Measurements from ENCODE around the gene ATMIN.

Gene ATMIN

DNA sequence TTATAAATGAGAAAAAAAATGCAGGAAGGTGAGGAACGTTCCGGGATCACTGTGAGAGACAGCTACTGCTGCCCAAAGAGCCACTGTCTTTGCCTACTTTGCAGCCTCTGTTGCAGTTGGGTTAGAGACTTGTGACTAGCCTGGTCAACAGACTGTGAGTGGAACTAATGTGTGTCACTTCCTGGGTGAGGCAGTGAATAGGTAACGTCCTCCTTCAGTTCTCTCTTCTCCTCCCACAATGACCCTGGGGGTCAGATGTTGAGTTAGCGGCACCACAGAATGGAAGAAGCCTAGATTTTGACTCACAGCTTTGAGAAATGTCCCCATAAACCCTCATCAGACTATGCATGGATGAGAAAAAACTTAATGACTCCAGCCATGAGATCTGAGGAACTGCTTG is 36.2 kb downstream of the ATMIN start:
- no peak for DNase-seq

DNA sequence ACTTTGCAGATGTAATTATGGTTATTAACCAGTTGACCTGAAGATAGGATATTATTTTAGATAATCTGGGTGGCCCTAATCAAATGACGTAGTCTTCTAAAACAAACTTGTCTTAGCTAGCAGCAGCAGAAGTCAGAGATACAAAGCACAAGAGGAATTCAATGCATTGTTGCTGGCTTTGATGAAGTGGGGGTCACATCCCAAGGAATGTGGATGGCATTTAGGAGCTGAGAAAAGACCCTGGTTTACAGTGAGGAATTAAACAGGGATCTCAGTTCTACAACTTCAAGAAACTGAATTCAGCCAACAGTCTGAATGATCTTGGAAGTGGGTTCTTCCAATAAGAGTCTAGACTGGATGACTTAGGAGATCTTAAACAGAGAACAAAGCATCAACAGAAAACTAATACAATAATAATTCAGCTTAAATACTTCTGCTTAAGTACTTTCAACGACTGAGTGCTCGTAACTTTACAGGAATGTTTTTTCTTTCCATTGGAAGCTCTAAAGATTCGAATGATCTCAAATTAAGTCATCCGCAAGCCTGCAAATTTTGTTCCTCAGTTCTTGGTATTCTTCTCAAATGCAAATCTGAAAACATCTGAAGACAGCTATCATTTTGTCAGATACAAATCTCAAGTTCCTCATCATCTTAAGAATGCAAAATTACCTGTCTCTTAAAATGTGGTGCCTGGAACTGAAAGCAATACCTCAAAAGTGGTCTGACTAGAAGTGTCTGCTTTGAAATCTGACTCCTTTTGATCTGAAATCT is 38.1 kb downstream of the ATMIN start:
- no peak for DNase-seq

DNA sequence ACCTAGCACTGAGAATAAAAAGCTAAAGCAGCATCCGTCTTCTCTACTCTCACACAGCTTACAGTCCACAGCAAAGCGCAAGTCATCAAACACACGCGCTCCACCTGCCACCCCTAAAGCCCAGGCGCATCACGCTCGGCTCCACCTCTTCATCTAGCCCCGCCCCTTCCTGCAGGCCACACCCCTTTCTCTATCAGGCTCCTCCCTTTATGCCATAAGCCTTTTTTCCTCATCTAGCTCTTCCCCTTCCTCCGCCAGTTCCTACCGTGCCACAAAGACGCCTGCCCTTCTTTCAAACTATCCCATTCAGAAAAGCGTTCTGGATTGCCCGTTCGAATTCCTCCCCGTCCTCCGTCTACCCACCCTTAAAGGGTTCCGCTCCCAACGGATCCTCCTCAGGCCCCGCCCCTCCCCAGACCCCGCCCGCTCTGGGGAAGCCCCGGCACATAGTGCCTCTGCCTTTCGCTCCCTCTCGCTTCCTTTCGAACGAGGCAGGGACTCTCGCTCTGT is 41.0 kb downstream of the ATMIN start:
- DNase-seq = peak; percentile 94

DNA sequence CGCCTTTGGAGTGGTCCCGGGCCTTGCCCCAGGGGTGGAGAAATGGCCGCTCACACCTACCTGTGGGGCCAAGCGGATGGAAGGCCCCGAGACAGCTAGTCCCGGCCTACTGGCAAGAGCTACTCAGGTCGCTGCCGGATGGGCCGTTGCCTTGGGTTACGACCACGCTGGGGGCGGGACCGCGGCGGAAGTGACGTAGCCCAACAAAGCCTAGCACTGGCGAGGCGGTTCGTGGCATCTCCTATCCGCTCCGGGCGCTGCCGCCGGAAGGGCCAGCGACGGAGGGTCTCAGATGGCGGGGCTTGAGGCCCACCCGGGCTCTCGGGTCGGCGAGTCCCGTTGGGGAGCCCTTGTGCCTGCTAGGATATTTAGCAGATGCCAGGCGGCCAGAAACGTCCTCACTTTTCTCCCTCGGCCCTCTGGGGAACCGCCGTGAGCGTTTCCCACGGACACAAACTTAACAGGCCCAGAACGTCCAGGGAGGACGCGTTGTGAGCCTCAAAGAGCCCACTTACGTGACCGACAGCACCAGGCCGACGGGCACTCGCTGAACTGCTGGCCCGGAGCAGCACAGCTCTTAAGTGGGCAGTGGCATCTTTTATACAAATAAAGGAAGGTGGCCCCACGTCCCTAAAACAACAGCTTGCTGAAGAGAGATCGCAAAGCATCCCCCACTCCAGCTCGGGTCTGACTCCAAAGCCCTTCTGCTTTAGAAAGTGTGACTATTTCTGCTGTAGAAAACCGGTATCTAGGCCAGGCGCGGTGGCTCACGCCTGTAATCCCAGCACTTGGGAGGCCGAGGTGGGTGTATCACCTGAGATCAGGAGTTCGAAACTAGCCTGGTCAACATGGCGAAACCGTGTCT is 41.7 kb downstream of the ATMIN start, which contains the start of gene C16orf46:
TSS of gene C16orf46 (minus strand) at position 163 of the 865 bp plus-strand sequence. CDS start 13,283 bp downstream, outside the sequence.
- peak; percentile 97 for DNase-seq

DNA sequence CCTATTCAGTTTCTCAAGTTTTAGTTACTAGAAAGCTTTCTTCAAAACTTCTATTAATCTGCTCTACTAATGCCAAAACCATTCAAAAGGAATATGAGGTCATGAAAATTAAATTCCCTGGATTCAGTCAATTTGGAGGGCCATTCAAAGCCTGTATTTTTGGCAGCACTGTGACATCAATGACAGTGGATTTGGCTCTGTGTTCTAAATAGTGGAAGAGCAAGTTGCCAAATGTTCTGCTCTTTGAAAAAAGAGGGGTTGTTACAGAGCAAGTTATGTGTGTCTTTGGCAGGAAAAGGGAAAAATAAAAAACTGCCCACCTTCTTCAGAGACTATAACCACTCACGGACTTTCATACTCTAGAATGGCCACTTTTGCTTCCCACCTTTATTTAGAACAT is 44.6 kb downstream of the ATMIN start:
- DNase-seq = no peak

DNA sequence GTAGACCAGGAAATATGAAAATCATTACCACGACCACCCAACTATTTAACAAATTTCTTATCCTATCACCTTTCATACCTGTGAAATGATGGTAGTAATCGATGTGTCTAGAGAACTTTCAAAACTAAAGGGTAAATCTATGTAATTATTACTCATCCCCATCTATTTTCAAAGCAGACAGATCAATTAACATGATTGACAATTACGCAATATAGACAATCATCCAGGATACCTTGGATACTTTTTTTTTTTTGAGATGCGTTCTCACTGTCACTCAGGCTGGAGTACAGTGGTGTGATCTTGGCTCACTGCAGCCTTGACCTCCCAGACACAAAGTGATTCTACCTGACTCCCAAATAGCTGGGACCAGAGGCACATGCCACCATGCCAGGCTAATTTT is 45.4 kb downstream of the ATMIN start:
- no peak for DNase-seq

DNA sequence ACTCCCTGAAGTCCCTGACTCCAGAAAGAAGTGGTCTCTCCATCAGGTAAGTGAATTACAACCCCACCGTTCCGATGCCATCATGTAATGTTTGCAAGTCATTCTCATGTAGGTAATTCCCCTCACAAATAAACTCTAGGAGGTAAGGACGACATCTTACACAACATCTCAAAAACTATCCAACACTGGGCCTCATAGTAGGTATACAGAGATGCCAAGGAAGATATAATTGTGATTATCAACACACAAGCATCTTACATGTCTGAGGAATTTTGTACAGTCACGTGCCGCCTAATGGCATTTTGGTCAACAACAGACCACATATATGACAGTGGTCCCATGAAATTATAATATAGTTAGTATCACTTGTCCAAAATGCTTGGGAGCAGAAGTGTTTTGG is 53.2 kb downstream of the ATMIN start:
- DNase-seq = no peak

DNA sequence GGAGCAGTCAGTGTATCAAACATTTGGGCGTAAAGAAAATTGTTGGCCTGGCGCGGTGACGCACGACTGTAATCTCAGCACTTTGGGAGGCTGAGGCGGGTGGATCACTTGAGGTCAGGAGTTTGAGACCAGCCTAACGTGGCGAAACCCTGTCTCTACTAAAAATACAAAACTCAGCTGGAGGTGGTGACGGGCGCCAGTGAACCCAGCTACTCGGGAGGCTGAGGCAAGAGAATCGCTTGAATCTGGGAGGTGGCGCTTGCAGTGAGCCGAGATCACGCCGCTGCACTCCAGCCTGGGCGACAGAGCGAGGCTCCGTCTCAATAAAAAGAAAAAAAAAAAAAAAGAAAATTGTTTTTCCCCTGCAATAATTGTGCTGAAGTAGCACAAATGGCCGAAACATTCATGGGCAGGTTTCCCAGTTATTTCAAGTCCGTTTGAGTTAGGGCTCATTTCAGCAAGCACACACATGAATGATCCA is 59.2 kb downstream of the ATMIN start:
- DNase-seq = no peak

DNA sequence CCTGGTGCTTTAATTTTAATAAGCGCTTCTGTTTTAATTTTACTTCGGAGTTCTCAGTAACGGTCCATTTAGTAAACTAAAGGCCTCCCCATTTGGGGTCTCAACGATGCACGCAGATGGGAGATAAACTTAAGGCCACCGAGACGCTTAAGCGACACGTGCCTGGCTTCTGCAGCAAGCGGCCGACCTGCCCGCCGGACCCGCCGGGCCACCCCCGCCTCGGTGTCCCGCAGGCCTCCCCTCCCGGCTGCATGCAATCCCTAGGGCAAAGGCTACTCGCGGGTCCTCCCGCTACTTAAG is 60.0 kb downstream of the ATMIN start:
- no peak for DNase-seq

DNA sequence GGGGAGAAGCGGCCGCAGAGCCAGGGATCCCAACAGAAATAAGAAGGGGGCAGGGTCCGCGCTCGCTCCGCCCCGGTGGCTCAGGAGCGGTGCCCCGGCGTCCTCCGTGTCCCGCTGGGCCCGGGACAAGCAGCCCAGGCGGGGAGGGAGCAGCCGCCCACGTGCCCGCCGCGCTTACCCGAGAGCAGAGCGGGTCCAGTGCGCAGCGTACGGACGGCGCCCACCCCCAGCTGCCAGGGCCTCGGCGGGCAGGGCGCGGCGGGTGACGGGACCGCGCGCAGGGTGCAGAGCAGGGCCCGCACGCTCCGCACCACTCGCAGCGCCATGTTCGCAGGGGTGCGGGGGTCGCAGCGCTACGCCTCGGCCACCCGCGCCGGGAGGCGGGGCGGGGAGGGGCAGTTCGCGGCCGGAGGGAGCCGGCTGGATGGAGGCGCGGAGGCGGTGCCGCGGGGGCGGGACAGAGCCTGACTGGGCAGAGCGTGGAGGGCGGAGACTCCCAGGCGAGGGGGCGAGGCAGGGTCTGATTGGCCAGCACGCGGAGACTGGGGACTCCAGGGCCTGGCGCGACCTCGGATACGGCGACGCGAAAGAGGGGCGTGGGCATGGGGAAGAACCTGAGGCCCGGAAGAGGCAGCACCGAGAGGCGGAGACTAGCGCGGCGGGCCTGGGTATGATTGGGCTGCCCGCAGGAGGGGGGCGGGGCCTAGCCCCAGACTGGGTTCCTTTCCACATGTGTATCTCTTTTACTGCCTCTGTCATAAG is 60.5 kb downstream of the ATMIN start, which contains the start of gene GCSH:
TSS of gene GCSH (minus strand) at position 443 of the 762 bp plus-strand sequence. CDS start at position 326, 117 bp downstream.
- peak; percentile 99 for DNase-seq

DNA sequence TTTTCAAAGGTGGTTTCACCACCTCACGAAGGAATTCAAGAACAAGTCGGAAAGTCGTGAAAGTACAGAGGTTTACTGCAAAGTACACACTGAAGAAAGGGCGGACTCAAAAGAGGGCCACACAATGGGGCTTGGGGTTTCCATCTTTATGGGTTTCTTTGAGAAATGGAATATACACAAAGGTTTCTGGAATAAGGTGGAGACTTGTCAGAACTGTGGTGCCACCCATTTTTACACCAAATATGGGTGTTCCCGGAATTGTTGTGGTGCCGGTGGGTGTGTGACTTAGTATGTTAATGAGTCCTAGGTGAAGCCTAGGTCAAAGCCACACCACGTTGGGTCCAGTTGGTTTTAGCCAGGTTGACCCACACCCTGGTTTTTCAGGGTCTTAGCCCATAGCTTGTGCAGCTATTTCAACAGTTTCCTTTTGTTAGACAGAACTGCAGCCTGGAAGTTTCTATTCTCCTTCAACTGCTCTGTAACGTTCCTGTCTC is 61.1 kb downstream of the ATMIN start:
- DNase-seq = no peak

All from CD4-positive, alpha-beta T cell treated with Interleukin-6 for 4 hours (primary cell).